A549 (cell line): ENCODE data around the gene ZNF407. TPM values are rescaled to one million over a fixed set of nuclear protein-coding genes. Genes with fewer than 3 reads are reported as not detected.
"Not testable (repeated sequence)": the region's sequence is repeated elsewhere in the genome, so short reads cannot be mapped to it uniquely, and the experiment has no call there.

ENCODE experiments used
- ATAC-seq, 2 experiments: fragments of 200-7000 bp in 1 of 2; fragments of >200 bp in 1 of 2; cut with Nextera tagmentation in 1 of 2; cut with Tn5 transposase in 1 of 2; 3 replicates each; pipeline versions ENCODE4 v1.8.0 to v1.9.1; 2018 to 2020; ENCODE audit warnings: mild to moderate bottlenecking in 1 of 2, moderate library complexity in 1 of 2
- CTCF ChIA-PET: fragments of 300-600 bp; sonication (Branson Sonifier 250); formaldehyde crosslinking; extraction: SDS; loops from one replicate; lab custom pipeline; 2021; ENCODE audit warnings: antibody characterized with exemption, inconsistent platforms; lab: Yijun Ruan, JAX
- POLR2A ChIA-PET: fragments of 350-600 bp; formaldehyde crosslinking; extraction: SDS; loops from one replicate; lab custom pipeline; 2021; ENCODE audit warnings: antibody characterized with exemption, inconsistent platforms; lab: Yijun Ruan, JAX
- DNase-seq, 2 experiments: peaks; one replicate each; pipeline versions ENCODE4 v3.0.0 to v3.0.0-alpha.2; 2011 to 2016; ENCODE audit warnings: low read depth in 1 of 2, low spot score in 1 of 2
- FAIRE-seq: peaks from 2 replicates; lab custom pipeline; 2011; peaks lifted over from hg19 to GRCh38; lab: Jason Lieb, UNC
- H3K27ac ChIP-seq, 2 experiments: fragments of >200 bp; sonication (Bioruptor Twin); formaldehyde crosslinking; 3 replicates each; pipeline ENCODE4 v1.5.1; 2016 to 2017
- H3K4me1 ChIP-seq: fragments of >200 bp; sonication (Bioruptor Twin); formaldehyde crosslinking; 3 replicates; pipeline ENCODE4 v1.6.1; 2016
- H3K4me2 ChIP-seq: fragments of >200 bp; sonication (Bioruptor Twin); formaldehyde crosslinking; 3 replicates; pipeline ENCODE4 v1.6.1; 2016
- H3K4me3 ChIP-seq: fragments of >200 bp; sonication (Bioruptor Twin); formaldehyde crosslinking; 3 replicates; pipeline ENCODE4 v1.5.1; 2016
- H3K9me3 ChIP-seq: fragments of >200 bp; sonication (Bioruptor Twin); formaldehyde crosslinking; 3 replicates; pipeline ENCODE4 v1.6.1; 2016
- BCL3 ChIP-seq: fragments of >200 bp; sonication (Bioruptor Twin); formaldehyde crosslinking; IDR thresholded peaks from 3 replicates; pipeline ENCODE4 v1.6.1; 2016
- CBX2 ChIP-seq: fragments of 200-600 bp; sonication (generic); IDR thresholded peaks from 2 replicates; pipeline ENCODE4 v1.6.1; 2016; ENCODE audit warnings: low read depth, mild to moderate bottlenecking, borderline replicate concordance
- CBX8 ChIP-seq: fragments of 200-600 bp; sonication (generic); IDR thresholded peaks from 2 replicates; pipeline ENCODE4 v1.6.1; 2016
- CHD4 ChIP-seq: fragments of 200-600 bp; sonication (generic); IDR thresholded peaks from 2 replicates; pipeline ENCODE4 v1.6.1; 2016; ENCODE audit warnings: antibody characterized with exemption, mild to moderate bottlenecking, borderline replicate concordance
- EHF ChIP-seq: fragments of 250-450 bp; sonication (Bioruptor Pico); IDR thresholded peaks from 2 replicates; pipeline ENCODE4 v1.5.0; 2020; ENCODE audit warnings: mild to moderate bottlenecking
- EP300 ChIP-seq, 2 experiments: fragments of >200 bp; sonication (Bioruptor Twin); formaldehyde crosslinking; IDR thresholded peaks; 2 replicates in 1 of 2; 3 replicates in 1 of 2; pipeline ENCODE4 v1.6.1; 2016 to 2017
- ESRRA ChIP-seq: fragments of 150-350 bp; IDR thresholded peaks from 2 replicates; pipeline ENCODE4 v1.6.1; 2014; ENCODE audit warnings: mild to moderate bottlenecking, low read length, borderline replicate concordance
- FOSB ChIP-seq: fragments of 250-450 bp; sonication (Bioruptor Pico); IDR thresholded peaks from 2 replicates; pipeline ENCODE4 v1.5.0; 2020; ENCODE audit warnings: mild to moderate bottlenecking, moderate library complexity
- FOXS1 ChIP-seq: fragments of 250-450 bp; sonication (Bioruptor Pico); IDR thresholded peaks from 2 replicates; pipeline ENCODE4 v1.5.0; 2020; ENCODE audit warnings: mild to moderate bottlenecking, moderate library complexity
- HDAC2 ChIP-seq: fragments of 200-600 bp; sonication (generic); IDR thresholded peaks from 2 replicates; pipeline ENCODE4 v1.6.1; 2016
- HES2 ChIP-seq: fragments of >200 bp; sonication (Bioruptor Twin); formaldehyde crosslinking; IDR thresholded peaks from 2 replicates; pipeline ENCODE4 v1.6.1; 2016
- HEYL ChIP-seq: fragments of 250-450 bp; sonication (Bioruptor Pico); IDR thresholded peaks from 2 replicates; pipeline ENCODE4 v1.8.0; 2021; ENCODE audit warnings: mild to moderate bottlenecking, moderate library complexity
- HMGXB4 ChIP-seq: fragments of 250-450 bp; sonication (Bioruptor Pico); IDR thresholded peaks from 2 replicates; pipeline ENCODE4 v1.5.0; 2021; ENCODE audit warnings: mild to moderate bottlenecking, moderate library complexity, borderline replicate concordance
- HOXA7 ChIP-seq: fragments of 250-450 bp; sonication (Bioruptor Pico); IDR thresholded peaks from 2 replicates; pipeline ENCODE4 v1.5.0; 2020; ENCODE audit warnings: mild to moderate bottlenecking, moderate library complexity
- JUNB ChIP-seq: fragments of >200 bp; sonication (Bioruptor Twin); formaldehyde crosslinking; IDR thresholded peaks from 2 replicates; pipeline ENCODE4 v1.6.1; 2016
- MAZ ChIP-seq: fragments of 150-350 bp; IDR thresholded peaks from 2 replicates; pipeline ENCODE4 v1.6.1; 2014; ENCODE audit warnings: antibody characterized with exemption, low read depth, low read length, borderline replicate concordance
- NFE2L2 ChIP-seq: fragments of 150-350 bp; conservative IDR thresholded peaks from 2 replicates; pipeline ENCODE4 v1.6.1; 2014; ENCODE audit warnings: low read length
- PHF8 ChIP-seq: fragments of 200-600 bp; sonication (generic); IDR thresholded peaks from 2 replicates; pipeline ENCODE4 v1.6.1; 2016; ENCODE audit warnings: low read depth, mild to moderate bottlenecking, antibody characterized with exemption, moderate library complexity, borderline replicate concordance
- POLR2AphosphoS2 ChIP-seq: conservative IDR thresholded peaks from 2 replicates; pipeline ENCODE4 v1.6.1; 2012; ENCODE audit warnings: low read length, improper control_type of control experiment, inconsistent platforms
- RAD21 ChIP-seq, 2 experiments: fragments of >200 bp in 1 of 2; sonication (Bioruptor Twin) in 1 of 2; formaldehyde crosslinking in 1 of 2; IDR thresholded peaks in 1 of 2; conservative IDR thresholded peaks in 1 of 2; 2 replicates in 1 of 2; 3 replicates in 1 of 2; pipeline ENCODE4 v1.6.1; 2012 to 2018; ENCODE audit warnings: inconsistent platforms in 1 of 2
- RARB ChIP-seq: fragments of 250-450 bp; sonication (Bioruptor Pico); IDR thresholded peaks from 2 replicates; pipeline ENCODE4 v1.8.0; 2021; ENCODE audit warnings: mild to moderate bottlenecking, moderate library complexity
- RCOR1 ChIP-seq: fragments of 150-350 bp; IDR thresholded peaks from 2 replicates; pipeline ENCODE4 v1.6.1; 2014; ENCODE audit warnings: antibody characterized with exemption, low read length, low read depth
- RNF2 ChIP-seq: fragments of 200-600 bp; sonication (generic); IDR thresholded peaks from 2 replicates; pipeline ENCODE4 v1.6.1; 2016; ENCODE audit warnings: low read depth, mild to moderate bottlenecking, antibody characterized with exemption, moderate library complexity, borderline replicate concordance
- SMC3 ChIP-seq: fragments of >200 bp; sonication (Bioruptor Twin); formaldehyde crosslinking; IDR thresholded peaks from 3 replicates; pipeline ENCODE4 v1.6.1; 2018; ENCODE audit warnings: inconsistent platforms
- ZNF302 ChIP-seq: fragments of 250-450 bp; sonication (Bioruptor Pico); IDR thresholded peaks from 2 replicates; pipeline ENCODE4 v1.9.0; 2021; ENCODE audit warnings: inconsistent platforms, mild to moderate bottlenecking, moderate library complexity
- WGBS: methylation state at CpG from one replicate; pipeline ENCODE4 v1.1.6; 2017; ENCODE audit errors: missing lambda C conversion rate; 5-methylcytosine and 5-hydroxymethylcytosine counted together
- polyA plus RNA-seq, 4 experiments: library from polyadenylated mRNA; depleted of rRNA in 3 of 4; stranded (reverse); fragments of >200 nt; fragmentation: RNase III in 1 of 4; extraction: RNeasy Plus Mini Kit Qiagen cat#74134 plus additional on column Dnase treatment in 1 of 4; gene quantifications; 2 replicates in 3 of 4; 3 replicates in 1 of 4; pipeline ENCODE4 v1.2.3, GENCODE V29; 2011 to 2017
- TF ChIP-seq, protein P1 (sequence below): fragments of 250-450 bp; sonication (Bioruptor Pico); IDR thresholded peaks from 2 replicates; pipeline ENCODE4 v1.5.0; 2020; ENCODE audit warnings: low read depth, mild to moderate bottlenecking, moderate library complexity
- TF ChIP-seq, protein P2 (sequence below): IDR thresholded peaks from 2 replicates; pipeline ENCODE4 v1.6.1; 2012

ZNF407 gene
- polyA plus RNA-seq, 2 of the 4 experiments (the other 2 are of a cell fraction): 2.5 to 3.0 TPM

GRCh38 chr18:74967979-74968378 is 370.3 kb downstream of the ZNF407 start:
- no peaks in the 10 kb centered on the region; the same call in 2 of the 3 replicates for H3K9me3 ChIP-seq
- TF ChIP-seq HES2: no peak
- no peak for TF ChIP-seq EHF (CRISPR knock-in tag)
- no peak for TF ChIP-seq RARB (CRISPR knock-in tag)
- no peak for TF ChIP-seq CBX2
- TF ChIP-seq, protein P1, sequence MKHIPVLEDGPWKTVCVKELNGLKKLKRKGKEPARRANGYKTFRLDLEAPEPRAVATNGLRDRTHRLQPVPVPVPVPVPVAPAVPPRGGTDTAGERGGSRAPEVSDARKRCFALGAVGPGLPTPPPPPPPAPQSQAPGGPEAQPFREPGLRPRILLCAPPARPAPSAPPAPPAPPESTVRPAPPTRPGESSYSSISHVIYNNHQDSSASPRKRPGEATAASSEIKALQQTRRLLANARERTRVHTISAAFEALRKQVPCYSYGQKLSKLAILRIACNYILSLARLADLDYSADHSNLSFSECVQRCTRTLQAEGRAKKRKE (CRISPR knock-in tag): no peak
- TF ChIP-seq EP300 (IDR thresholded peaks at IDR 0.05): no peak
- no peak for TF ChIP-seq MAZ
- TF ChIP-seq ESRRA: no peak
- no peak for TF ChIP-seq HDAC2
- no peak for TF ChIP-seq JUNB
- TF ChIP-seq ZNF302 (CRISPR knock-in tag): no peak
- no peak for TF ChIP-seq CBX8
- no peak for TF ChIP-seq HMGXB4
- no peak for TF ChIP-seq SMC3
- no peak for TF ChIP-seq POLR2AphosphoS2
- TF ChIP-seq BCL3: no peak
- TF ChIP-seq HOXA7 (CRISPR knock-in tag): no peak
- ATAC-seq (no peak), FAIRE-seq (no peak), DNase-seq (no peak)
- no peak overlapping the region for H3K4me2 ChIP-seq
- H3K27ac ChIP-seq: no peak overlapping the region
- H3K4me3 ChIP-seq: no peak overlapping the region
- no peaks in the 10 kb centered on the region for H3K4me1 ChIP-seq
- ChIA-PET CTCF (no interaction called here), POLR2A (no interaction called here)
- 93% methylated on average over 2 of the region's 2 CpGs for WGBS

- POLR2A ChIA-PET, CTCF ChIA-PET, FAIRE-seq, H3K9me3 ChIP-seq, ATAC-seq, DNase-seq, H3K4me1 ChIP-seq, H3K4me3 ChIP-seq, H3K27ac ChIP-seq, H3K4me2 ChIP-seq: not testable (repeated sequence)
- 85% methylated on average over 4 of the region's 4 CpGs for WGBS
These were observed 373.7 kb downstream of the ZNF407 start for GRCh38 chr18:74971358-74971757.

DNA sequence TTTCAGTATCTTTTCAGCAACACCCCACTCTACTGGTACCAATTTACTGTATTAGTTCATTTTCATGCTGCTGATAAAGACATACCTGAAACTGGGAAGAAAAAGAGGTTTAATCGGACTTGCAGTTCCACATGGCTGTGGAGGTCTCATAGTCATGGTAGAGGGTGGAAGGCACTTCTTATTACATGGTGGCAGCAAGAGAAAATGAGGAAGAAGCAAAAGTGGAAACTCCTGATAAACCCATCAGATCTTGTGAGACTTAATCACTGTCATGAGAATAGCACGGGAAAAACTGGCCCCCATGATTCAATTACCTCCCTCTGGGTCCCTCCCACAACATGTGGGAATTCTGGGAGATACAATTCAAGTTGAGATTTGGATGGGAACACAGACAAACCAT is 374.1 kb downstream of the ZNF407 start:
- H3K9me3 ChIP-seq, POLR2A ChIA-PET, H3K4me2 ChIP-seq, H3K27ac ChIP-seq, ATAC-seq, H3K4me1 ChIP-seq, FAIRE-seq, DNase-seq, H3K4me3 ChIP-seq, CTCF ChIA-PET: not testable (repeated sequence)
- WGBS: 53% methylated on average over 2 of the region's 2 CpGs

DNA sequence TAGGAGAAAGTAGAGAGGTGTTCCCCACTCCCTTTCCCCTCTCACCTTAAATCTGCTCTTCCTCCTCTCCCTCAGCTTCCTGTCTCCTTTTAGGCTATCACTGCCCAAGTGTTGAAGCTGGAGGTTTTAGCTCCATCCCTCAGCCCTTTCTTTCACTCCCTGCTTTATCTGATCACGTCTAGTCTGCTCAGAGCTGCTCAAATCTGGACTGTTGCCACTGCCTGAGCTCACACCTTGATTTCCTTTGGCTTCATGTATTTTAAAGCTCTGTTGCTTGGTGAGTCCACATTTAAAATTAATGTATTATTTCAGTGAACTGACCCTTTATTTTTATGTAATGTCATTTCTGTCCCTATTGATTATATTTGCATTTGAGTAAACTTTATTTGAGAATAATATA is 374.7 kb downstream of the ZNF407 start:
- Histone ChIP-seq H3K4me2 (no peak overlapping the region), H3K4me3 (no peak overlapping the region), H3K27ac (no peak overlapping the region), H3K4me1 (no peaks in the 10 kb centered on the region), H3K9me3 (no peaks in the 10 kb centered on the region)
- ATAC-seq (no peak), DNase-seq (no peak), FAIRE-seq (no peak)
- WGBS: 79% methylated on average over 1 of the region's 1 CpG
- CTCF ChIA-PET: no interaction called here
- POLR2A ChIA-PET: no interaction called here
- no peak for TF ChIP-seq CHD4
- no peak for TF ChIP-seq ZNF302 (CRISPR knock-in tag)
- TF ChIP-seq SMC3: no peak
- TF ChIP-seq NFE2L2: no peak
- TF ChIP-seq RCOR1: no peak
- TF ChIP-seq RNF2: no peak
- no peak for TF ChIP-seq ESRRA
- no peak for TF ChIP-seq CBX2
- no peak for TF ChIP-seq PHF8
- no peak for TF ChIP-seq JUNB
- TF ChIP-seq FOSB (CRISPR knock-in tag): no peak
- no peak for TF ChIP-seq FOXS1 (CRISPR knock-in tag)
- no peak for TF ChIP-seq HES2
- TF ChIP-seq, protein P2, sequence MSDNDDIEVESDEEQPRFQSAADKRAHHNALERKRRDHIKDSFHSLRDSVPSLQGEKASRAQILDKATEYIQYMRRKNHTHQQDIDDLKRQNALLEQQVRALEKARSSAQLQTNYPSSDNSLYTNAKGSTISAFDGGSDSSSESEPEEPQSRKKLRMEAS: no peak
- no peak for TF ChIP-seq HOXA7 (CRISPR knock-in tag)
- TF ChIP-seq HEYL (CRISPR knock-in tag): no peak
- TF ChIP-seq RAD21 (conservative IDR thresholded peaks at IDR 0.05 in 1 of 2, IDR thresholded peaks at IDR 0.05 in 1 of 2): no peak
- no peak for TF ChIP-seq MAZ
- no peak for TF ChIP-seq CBX8
